Stimulated activated naive CD4-positive, alpha-beta T cell treated with Interleukin-2 at 50 U/mL for 16 hours (primary cell): ENCODE results near the gene AQP2.

Experiments used
- DNase-seq: peaks from one replicate; lab custom pipeline; 2025; lab: John Stamatoyannopoulos, UW

AQP2 gene

DNA sequence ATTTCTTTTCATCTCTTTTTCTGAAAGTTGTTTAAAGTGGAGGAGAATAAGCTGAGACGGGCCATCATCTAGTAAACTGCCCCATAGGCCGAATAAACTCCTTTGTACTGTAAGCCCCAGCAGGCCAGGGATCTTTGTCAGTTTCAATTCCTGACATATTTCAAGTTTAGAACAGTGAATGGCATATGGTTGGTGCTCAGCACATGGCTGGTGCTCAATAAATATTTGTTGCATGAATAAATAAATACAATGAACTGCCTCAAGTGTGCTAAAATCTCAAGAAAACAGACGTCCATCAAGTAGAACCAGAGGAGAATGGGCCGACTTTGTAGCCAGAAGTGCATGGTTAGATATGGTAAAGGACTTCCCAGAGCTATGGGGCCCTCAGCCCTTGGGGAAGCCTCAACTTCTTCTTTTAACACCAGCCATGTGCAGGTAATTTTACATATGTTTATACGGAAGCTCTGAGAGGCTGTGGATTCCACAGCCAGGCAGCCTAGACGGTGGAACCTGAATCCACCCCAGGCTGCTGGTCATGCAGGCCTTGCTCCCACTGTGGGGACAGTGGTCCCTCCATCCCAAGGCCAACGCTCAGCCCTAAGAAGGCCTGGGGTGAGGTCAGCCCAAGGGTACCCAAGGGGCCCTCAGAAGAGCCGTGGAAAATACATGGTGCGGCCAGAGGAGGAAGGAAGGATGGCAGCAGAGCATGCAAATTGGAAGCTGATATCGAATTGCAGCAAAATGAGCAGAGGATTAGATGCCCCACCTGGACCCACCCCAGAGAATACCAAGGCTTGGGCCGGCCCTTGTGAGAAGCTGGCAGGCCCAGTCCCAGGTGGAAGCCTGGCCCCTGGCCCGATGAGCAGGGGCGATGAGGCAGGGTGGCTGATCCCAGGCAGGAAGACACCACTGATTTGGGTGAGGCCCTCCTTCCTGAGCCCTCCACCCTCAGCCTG, 8.7 kb upstream of the AQP2 start:
- no peak for DNase-seq

DNA sequence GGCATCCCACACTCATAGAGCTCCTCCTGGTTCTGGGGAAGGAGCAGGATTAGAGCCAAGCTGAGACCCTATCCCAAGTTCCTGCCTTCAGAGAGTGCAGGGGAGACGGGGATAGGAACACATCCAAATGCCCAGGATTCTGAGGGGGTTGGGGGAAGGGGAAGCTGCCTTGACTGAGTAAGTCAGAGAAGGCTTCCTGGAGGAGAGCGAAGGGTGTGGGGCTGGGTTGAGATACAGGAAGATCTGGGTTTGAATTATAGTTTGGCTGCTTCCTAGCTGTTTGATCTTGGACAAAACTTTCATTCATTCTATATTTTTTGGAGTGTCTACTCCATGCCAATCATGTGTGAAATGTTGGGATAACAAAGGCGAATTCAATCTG, 8.0 kb upstream of the AQP2 start:
- DNase-seq = no peak

DNA sequence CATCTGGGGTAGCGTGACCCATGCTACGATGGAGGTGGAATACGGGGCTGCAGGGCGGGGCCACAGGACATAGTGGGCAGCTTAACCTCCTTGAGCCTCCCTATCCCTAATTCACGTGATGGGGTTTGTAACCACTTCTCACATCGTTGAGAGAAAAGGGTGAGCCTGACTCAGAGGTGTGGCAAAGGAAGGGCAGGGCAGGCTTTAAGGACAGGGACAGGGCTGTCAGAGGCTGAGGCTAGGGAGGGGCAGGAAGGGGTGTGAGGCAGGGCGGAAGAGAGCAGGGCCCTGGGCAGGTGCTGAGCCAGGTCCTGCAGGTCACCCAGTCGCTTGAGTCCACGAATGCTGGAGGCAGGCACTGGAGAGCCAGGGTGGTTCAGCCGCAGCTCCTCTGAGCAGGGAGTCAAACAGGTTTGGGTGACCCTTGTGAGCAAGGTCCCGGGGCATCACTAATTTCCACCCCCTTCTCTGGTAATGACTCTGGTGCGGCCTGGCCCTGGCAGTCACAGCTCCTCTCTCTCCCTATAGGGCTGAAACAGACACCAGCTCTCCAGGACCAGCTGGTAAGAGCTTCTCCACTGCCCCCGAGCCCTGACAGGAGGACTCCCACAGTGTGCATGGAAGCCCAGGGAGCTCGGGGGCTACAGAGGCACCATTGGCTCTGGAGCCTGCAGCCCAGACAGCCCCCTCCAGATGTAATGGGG, 7.5 kb upstream of the AQP2 start:
- no peak for DNase-seq

DNA sequence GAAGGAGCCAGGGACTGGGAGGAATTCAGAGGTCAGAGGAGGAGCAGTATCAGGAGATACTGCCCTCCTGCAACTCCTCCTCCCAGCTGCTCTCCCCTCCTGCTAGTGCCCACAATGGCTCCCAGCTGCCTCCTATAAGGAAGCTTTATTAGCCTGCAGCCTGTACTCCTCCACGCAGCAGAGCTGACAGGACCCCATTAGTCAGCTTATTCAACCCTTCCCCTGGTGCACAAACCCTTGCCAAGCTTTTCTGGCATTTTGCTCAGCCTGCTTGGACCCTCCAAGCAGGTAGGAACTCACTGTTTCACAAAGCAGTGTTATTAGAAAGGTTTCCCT, 6.9 kb upstream of the AQP2 start:
- no peak for DNase-seq

DNA sequence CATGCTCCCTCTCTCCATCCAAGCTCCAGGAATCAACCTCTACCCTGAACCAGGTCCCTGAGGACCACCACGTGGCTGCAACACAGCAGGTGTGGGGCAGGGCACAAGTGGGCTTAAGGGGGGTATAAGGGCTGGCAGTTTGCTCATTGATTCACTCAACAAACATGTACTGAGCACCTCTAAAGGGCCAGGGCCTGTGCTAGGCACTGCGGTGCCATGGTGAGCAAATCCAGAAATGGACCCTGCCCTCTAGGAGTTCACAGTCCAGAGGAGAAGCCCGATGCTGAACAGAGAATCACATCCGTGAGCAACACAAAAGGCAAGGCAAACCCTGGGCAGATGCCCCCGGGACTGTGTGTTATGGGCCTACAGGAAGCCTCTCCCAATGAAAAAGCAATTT, 6.5 kb upstream of the AQP2 start:
- DNase-seq = no peak

DNA sequence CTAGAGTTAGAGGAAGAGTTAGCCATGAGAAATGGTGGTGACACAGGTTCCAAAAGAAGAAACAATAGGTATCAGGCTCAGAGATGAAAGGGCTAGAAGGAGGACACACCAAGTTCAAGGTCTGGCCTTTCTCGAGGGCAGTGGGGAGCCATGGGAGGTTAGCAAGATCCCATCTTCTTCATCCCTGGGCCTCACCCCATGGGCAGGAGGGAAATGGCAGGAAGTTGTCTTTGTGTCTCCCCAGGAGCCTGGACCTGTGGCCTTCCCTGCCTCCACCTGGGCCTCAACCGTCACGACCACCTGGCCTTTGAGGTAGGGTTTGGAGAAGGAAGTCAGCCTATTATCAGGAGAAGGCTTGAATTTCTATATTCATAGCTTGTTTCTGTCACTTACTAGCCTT, 5.8 kb upstream of the AQP2 start:
- no peak for DNase-seq

DNA sequence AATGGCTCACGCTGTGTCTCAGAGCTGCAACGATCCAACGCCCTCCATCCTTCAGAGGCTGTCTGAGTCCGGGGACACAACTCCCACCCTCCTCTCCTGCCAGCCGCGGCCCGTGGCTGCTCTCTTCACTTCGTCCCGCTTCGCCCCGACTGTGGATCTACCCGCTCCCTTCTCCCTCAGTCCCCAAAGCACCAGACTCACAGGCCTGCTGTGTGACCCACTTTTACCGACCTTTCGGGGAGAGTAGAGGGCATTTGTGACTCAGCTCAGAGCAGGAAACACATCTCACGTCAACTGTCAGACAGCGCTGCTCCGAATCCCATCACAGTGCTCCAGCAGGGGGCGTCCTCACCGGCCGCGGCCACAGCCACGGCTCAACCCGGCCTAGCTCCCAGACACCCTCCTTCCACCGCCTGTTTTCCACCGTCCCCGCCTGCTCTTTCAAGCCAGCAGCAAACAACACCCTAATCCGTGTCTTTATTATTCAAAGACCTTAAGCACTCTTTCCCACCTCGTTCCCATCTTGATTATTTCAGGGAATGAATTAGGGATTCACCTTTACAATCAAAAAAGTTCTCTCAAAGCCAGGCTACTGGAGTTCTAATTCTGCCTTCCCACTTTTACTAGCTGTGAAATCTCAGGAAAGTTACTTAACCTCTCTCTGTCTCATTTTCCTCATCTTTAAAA, 5.0 kb upstream of the AQP2 start:
- DNase-seq = peak; percentile 81

DNA sequence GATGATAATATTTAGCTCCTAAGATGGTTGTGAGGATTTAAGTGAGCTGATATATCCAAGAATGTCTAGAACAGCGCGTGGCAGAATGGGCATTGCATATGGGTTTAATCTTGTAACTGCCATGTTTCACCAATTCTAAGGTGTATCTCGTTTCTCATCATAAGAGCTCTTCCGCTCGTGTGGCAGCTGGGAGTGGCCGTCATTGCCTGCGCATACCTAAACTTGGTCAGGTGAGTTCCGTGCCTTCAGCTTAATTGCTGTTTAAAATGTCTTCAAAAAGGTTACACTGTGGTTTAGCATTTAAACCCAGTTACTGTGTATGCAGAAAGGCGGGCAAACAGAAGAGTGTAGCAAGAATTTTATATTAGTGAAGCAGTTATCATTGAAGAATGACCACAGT, 4.5 kb upstream of the AQP2 start:
- no peak for DNase-seq

DNA sequence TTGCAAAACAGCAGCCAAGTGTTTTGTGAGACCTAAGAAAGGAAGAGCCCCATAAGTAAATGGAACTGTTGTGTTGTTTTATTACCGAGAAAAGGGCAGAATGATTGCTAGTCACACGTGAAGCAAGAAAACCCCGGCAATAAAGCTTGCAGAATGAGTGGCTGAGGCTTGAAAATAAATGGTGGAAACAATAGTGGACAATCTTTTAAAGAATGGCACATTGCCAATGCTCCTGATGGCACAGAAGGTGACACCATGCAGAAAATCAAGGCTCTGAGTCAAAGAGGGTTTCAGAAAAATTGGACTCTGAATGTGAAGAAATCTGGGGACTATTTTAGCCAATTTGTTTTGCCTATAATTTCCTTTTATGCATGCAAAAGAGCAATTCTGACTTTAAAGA, 4.0 kb upstream of the AQP2 start:
- no peak for DNase-seq

DNA sequence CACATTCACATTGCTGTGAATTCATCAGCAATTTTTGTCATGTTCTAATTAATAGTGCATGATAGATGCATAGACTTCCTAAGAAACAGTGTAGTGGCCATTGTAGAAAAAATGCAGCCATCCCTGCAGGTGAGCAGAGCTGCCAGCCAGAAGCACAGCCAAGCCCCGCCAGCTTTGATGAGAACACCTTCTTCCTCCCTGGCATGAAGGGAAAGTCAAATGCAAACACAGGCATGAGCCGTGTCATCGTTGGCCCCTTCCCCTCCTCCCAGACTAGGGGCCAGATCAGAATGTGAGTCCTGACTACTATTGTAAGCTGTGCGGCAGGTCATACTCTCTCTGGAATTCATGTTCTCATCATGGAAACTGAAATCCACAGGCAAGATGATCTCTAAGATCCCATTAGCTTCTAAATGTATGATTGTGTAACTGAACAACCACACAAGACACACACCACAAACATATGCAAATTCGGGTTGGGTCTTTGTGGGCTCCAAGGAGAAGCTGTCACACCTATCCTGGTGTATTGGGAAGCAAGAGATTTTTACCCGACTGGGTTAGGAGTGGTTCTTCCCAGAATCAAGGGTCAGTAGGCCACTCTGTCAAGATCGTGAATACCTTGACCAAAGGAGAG, 2.8 kb upstream of the AQP2 start:
- no peak for DNase-seq

DNA sequence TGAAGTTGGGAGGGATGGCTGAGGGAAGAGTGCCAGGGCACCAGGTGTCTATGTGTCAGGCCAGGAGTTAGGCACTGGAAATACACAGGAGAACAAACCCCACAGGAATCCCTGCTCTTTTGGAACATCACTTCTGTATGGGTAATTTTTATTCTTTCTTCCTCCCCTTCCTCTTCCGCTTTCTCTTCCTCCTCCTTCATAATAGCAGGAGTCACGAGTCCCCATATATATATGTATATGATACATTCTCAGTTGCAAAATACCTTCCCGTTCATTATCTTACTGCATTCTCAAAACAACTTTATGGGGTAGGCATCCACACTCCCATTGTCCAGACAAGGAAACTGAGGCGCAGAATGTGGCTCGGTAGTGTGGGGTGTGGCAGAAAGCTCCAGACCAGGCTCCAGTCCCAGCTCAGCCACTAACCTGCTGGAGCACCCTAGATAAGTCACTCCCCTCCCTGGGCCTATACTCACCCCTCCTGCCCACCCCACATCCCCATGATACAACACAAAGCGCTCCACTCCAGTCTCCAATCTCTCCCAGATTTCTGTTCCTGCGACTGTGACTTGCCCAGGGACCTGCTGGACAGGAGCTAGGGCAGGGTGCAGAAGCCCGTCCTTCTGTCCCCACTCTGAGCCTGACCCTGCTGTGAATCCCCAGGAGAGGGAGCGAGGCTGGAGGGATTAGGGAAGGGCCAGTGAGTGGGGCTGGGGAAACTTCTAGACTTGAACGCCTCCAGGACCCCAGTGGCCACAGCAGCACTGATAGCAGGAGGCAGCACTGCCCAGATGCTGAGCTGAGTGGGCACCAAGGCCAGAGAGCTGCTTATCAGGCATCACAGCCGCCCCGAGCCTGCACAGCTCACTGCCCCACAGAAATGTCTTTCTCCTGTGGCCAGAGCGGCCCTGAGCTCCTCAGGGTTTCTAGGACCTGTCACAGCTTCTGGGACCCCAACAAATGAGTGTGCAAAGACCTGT, 1.4 kb upstream of the AQP2 start:
- no peak for DNase-seq

DNA sequence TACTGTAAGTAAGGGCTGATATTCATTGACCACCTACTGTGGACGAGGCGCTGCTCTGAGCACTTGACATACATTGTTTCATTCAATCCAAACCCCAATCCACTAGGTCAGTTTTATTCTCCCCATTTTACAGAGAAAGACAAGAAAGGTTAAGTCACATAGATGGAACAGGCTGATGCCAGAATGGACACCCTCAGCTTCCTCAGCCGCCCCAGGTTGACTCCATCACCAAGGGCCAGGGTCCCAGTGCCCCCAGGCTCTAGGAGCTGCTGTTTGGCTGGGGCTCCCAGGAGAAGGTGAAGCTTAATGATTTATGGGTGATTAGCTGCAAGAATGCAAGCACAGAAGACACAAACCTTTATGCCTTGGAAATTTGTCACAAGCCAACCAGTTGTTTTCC, 671 bp upstream of the AQP2 start:
- DNase-seq = no peak

DNA sequence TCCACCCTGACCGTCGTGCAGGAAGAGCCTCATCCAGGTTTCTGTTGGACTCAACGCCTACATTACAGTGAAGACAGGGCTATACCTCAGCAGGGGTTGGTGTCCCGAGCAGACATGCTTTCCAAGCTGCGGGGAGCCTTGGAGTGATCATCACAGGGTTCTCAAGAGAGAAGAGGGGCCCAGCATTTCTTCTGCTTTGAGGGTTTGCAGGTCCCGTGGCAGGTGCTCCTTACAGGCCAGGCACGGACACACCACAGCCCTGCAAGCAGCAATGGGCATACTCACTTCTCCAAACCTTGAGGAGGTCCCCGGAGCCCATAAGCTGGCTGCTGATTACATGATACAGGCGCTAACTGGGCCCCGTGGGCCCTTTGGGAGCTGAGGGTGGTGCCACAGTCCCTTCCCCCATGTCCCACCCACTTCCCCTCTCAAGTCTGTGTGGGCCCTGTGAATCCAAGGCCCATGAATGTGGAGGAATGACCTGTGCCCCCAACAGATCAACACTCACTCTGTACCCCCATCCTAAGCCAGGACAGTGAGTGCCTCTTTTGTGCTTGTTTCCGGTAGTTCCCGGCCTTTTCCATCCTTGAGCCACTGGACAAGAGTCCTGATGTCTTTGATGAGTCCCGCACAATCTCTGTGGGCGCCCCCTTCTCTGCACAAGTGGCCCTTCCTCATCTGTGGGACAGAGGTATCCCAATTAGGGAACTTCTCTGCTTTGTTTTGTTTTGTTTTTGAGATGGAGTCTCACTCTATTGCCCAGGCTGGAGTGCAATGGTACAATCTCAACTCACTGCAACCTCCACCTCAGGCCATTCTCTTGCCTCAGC, 1.1 kb downstream of the AQP2 start:
- no peak for DNase-seq

DNA sequence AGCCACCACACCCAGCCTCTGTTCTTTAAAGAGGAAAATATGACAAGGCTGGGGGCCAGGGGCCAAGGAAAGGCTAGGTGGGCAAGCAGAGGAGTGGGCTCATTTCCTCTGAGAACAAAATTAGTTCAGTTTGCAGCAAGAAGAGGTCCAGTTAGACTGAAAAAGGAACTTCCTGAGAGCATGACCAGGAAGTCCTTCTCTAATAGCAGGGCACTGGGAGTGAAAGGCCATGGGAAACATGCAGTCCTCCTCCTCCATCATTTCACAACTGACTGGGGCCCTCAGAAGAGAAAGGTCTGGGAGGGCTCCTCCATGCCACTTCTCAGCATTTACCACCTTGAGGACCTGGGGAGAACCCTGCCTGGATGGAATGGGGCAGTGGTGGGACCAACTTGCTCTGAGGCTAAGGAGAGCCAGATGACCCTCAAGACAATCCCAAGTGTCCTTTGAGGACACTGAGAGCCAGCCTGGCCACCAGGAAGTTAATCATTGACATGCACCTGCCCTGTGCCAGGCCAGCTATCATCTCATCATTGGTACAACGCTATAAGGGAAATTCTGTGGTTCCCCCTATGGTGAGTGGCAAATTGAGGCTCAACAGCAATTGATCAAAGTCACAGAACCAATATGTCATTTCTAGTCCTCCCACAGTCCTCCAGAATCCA, 2.0 kb downstream of the AQP2 start:
- DNase-seq = no peak

DNA sequence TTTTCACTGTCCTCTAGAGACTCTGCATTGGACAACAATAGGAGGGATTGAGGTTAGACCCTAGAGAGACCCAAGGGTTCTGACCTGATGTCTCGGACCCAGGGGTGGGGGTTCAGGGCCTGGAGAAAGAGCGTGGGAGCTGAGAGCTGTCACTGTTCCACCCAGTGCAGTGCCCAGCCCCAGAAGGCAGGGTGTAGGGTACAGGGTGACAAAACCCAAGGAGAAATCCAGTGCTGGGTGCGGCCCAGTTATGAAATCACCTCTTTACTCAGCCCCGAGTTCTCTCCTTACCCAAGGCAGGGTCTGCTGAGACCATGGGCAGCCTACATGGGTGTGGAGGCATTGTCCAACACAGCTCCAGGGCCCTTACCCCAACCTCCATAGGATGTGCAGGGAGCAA, 2.6 kb downstream of the AQP2 start:
- DNase-seq = no peak

DNA sequence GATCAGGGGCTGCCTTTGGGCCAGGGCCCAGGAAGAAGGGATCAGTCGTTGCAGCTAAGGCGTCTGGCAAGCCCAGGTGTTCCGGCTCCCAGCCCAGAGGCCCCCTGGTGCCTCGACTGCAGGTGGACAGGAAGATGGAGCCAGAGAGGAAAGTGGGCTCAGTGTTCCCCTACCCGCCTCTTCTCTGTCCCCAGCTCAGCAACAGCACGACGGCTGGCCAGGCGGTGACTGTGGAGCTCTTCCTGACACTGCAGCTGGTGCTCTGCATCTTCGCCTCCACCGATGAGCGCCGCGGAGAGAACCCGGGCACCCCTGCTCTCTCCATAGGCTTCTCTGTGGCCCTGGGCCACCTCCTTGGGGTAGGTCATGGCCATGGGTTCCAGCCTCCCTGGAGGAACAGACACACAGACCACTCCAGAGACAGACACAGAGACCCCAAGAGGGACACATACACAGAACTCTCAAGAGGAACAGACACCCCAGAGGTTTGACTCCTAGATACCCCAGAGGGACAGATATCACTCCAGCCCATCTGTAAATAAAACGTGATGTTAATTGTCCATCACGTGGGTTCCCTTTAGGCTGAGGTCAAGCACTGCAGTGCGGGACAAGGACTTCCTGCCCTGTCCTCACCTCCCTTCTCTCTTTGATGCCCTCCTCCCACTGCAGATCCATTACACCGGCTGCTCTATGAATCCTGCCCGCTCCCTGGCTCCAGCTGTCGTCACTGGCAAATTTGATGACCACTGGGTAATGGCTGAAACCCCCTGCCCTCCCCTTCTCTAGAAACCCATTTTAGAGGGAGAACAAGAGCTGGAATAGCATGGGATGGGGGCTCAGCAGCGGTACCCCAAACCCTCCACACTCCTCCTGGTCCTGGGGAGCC, 3.7 kb downstream of the AQP2 start:
- DNase-seq = no peak

DNA sequence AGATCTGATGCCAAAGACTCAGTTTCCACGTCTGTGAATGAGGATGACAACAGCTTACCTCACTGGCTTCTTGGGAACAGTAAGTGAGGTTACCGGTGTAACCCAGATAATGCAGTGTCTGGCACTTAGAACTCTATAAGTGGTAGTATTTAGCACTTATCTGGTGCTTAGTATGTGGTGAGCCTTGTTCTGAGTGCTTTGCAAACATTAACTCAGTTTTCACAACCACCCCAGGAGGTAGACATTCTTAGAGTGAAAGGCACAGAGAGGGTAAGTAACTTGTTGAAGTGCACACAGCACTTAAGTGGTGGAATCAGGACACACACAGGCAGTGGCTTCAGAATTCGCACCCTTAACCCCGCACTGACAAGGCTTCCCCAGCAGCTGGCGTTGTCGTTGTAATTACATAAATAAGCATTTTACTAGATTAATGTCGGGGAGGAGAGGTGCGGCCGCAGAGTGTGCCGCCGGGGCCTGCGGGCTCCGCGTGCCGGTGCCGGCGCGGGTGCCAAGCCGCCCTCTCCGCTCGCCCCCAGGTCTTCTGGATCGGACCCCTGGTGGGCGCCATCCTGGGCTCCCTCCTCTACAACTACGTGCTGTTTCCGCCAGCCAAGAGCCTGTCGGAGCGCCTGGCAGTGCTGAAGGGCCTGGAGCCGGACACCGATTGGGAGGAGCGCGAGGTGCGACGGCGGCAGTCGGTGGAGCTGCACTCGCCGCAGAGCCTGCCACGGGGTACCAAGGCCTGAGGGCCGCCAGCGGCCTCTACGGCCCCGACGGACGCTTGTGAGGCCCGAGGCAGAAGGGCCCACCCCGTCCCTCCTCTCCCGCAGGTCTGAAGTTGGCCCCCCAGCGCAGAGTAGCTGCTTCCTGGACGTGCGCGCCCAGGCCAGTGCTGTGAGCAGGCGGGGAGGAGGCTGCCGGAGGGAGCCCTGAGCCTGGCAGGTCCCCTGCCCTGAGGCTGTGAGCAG, 4.6 kb downstream of the AQP2 start:
- no peak for DNase-seq
